ENCODE measurements around the gene SPDYE1.

- TF ChIP-seq CTCF (IDR thresholded peaks at IDR 0.05; ENCODE audit: borderline replicate concordance, extremely low read depth, low read length, poor library complexity, severe bottlenecking): no peak
- TF ChIP-seq EZH2 (IDR thresholded peaks at IDR 0.05; ENCODE audit: borderline replicate concordance, low read depth, low read length, severe bottlenecking): no peak
These were observed 44.6 kb upstream of the SPDYE1 start for GRCh38 chr7:43953071-43953470.
